RPMI7951 (cell line): Measurements from ENCODE around the gene UHMK1. TPM values are rescaled to one million over a fixed set of nuclear protein-coding genes. Genes with fewer than 3 reads are reported as not detected.
"Not testable (repeated sequence)": the region's sequence is repeated elsewhere in the genome, so short reads cannot be mapped to it uniquely, and the experiment has no call there.

Source experiments
- DNase-seq: peaks from one replicate; pipeline ENCODE4 v3.0.0-alpha.2; 2012; ENCODE audit warnings: low read depth
- total RNA-seq: library from RNA; depleted of rRNA; stranded (reverse); fragments of >200 nt; shearing (Covaris generic); gene quantifications from 2 replicates; pipeline ENCODE4 v1.2.3, GENCODE V29; 2014; rRNA removed

UHMK1 gene
- total RNA-seq, 1 experiment from 2014 or later = 61.0 TPM

- no peak for DNase-seq
These were observed 67.8 kb downstream of the UHMK1 start for GRCh38 chr1:162565460-162565859.

DNA sequence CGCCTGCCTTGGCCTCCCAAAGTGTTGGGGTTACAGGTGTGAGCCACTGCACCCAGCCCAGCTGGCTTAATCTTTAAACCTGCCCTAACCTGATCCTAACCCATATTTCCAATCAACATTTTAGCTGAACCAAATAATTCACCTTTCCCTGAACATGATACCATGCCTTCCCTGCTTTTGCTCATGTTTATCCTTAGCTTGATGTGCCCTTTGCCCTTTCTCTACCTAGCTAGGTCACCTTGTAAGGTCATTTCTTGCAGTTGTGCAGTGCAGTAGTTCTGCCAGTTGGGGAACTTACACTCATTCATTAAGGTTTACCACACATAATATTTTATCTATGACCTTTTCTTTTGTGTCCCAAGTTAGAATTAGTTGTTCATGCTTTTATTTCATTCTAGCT lies 69.3 kb downstream of the UHMK1 start:
- no peak for DNase-seq

GRCh38 chr1:162568802-162569201 lies 71.2 kb downstream of the UHMK1 start:
- DNase-seq = no peak

DNA sequence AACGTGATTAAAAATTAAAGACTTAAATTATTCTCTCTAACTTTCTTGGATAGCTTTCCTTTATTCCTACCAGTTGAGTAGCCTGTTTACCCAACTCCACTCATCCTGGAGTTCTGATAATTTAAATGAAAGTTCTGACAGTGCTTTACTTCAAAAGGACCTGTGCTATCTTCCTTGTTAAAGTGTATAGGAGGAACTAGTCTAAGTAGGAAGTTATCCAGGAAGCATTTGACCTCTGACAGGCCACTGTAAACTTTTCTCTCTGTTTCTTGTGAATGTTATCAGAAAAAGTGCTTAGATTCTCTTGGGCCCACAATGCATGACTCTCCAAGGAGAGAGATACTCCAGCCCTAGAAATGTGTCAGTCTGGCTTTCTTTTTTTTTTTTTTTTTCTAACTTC lies 73.1 kb downstream of the UHMK1 start:
- no peak for DNase-seq

GRCh38 chr1:162571121-162571520 lies 73.5 kb downstream of the UHMK1 start:
- not testable (repeated sequence) for DNase-seq

DNA sequence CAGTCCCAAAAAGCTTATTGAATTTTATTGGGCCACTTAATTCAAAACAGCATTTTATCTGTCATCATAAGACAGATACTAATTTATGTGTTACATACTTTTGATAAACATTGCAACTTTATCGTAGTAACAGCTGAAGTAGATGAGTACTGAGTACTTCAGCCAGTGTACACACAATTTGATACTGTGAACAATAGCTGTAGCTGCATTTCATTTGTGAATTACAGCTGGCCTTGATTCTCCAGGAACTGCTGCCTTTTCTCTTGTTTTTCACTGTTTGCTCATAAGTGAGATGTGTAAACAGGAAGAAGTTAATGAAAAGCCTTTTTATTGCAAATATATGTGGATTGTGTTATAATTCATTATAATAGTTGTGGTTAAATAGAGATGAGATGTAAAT lies 74.1 kb downstream of the UHMK1 start:
- no peak for DNase-seq

- no peak for DNase-seq
These were observed 75.5 kb downstream of the UHMK1 start for GRCh38 chr1:162573136-162573535.

DNA sequence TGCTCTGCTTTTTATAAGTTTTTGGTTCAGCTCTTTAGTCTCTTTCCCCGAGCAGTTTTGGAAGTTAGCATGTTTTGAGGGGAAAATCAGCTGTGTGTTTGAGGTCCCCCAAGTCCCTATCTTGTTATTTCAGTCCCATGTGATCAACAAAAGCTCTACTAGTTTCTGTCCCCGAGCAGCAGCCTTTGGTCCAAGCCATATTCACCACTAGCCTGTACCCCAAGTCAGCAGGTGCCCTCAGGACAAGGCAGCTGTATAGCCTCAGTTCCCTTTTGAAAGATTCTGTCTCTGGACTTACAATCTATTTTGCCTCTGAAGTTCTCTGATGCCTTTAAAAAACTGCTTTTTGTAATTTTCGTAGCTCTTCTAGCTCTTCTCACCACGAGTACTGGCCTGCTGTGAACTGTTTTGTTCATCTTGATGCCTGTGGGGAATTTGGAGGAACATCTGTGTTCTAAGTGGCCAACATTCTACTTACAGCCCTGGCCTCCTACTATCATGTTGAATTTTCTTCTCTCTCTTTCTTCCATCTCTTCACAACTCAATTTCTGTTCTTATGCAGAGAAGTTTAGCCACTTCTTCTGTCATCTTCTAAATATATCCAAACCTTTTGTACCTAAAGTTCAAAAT lies 80.6 kb downstream of the UHMK1 start:
- no peak for DNase-seq

DNA sequence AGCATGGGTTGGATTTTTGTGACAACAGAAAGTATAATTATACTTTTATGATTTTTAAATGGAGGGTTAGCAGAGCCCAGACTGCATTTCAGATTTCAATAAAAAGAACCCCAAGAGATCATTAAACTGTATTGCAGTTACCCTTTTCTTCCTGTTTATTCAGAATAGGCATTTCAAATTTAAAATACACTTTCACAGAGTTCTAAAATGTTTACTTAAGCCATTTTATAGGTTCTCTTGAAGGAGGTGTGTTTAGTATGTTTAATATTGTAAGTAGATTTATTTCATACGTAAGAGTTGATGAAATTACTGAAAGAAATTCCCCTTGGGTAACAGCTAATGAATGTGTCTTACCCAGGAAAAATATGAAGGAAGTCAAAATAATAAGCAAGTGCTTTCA lies 81.3 kb downstream of the UHMK1 start:
- DNase-seq = no peak

Other genes starting within 250 kb of the UHMK1 start
- not detected in 2 replicates for gene SPATA46, start 121.0 kb upstream of the UHMK1 start, total RNA-seq
- gene C1orf226, start 116.1 kb upstream of the UHMK1 start, total RNA-seq = 0.12 TPM in 1 of 2 replicates, not detected in the other
- 0.10 and 0.12 TPM in 2 replicates for gene SH2D1B, start 85.7 kb upstream of the UHMK1 start, total RNA-seq
- gene UAP1, start 63.9 kb downstream of the UHMK1 start, total RNA-seq = 74.6 and 79.7 TPM in 2 replicates
- gene DDR2, start 134.6 kb downstream of the UHMK1 start, total RNA-seq = 47.2 and 58.2 TPM in 2 replicates